ENCODE data around the gene CCDC92B.
"Not testable (repeated sequence)": the region's sequence is repeated elsewhere in the genome, so short reads cannot be mapped to it uniquely, and the experiment has no call there.

The CCDC92B gene

DNA sequence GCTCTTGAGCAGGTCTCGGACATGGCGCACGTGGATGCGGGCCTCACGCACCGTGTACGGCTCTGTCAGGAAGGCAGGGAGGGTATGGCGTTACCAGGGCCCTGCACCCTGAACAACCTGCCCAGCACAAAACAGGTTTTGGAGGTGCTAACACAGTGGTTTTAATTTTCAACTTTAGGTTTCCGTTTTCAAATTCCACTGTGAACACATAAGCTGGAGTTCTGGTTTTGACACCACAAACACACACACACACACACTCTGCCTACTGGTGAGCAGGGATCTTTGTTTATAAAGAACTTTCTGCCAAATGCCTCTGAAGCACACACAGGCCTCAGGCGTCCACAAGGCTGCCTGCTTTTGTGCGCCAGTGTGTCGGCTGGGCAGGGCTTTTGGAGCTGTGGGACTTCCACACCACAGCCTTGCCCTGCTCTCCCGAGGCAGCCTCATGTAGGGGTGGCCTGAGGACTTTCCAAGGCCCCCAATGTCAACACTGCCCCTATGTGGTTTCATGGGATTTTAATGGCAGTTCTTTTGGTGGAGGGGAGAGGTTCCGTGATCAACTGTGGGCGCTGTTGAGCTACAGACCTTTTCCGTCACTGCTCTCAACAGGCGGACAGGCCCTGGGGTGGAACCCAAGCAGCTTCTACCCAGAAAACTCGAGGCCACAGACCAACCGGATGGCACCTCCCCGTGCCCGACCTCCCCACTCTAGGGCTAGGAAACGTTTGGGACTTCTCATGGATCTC is 47.3 kb downstream of the CCDC92B start:
- DNase-seq: no peak

DNA sequence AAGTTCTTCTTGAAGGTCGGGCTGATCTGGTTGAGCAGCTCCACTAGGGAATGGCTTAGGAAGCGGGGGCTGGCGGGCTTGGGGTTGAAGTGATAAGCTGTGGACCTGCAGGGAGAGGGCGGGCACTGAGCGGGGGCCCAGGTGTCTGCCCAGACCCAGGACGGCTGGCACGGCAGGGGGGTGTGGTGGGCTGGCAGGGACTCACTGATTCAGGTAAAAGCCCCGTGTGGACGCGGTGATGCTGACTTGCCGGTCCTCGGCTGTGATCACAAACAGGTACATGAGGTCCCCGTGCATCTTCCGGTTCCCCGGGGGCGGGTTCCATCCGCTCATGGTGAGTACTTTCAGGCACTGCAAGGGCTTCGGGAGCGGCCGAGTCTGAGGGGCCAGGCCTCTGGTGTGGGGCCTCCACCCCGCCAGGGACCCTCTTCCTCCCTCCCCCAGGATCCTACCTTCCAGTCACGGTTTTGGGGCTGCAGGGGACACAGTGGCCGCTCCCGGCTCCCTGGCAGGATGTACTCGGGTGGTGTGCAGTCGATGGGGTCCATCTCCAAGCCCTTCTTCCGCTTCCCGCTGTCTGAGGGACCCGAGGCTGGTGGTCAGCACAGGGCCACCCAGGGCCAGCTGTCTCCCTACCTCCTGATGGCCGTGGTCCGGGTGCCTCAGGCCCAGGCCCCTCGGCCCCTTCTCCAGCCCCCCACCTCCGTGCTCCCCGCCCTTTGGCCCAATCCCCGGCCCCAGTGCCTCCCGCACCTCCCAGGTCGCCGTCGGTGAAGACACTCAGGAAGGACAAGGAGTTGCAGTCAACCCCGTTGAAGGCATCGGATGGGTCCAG is 48.1 kb downstream of the CCDC92B start:
- DNase-seq: no peak

DNA sequence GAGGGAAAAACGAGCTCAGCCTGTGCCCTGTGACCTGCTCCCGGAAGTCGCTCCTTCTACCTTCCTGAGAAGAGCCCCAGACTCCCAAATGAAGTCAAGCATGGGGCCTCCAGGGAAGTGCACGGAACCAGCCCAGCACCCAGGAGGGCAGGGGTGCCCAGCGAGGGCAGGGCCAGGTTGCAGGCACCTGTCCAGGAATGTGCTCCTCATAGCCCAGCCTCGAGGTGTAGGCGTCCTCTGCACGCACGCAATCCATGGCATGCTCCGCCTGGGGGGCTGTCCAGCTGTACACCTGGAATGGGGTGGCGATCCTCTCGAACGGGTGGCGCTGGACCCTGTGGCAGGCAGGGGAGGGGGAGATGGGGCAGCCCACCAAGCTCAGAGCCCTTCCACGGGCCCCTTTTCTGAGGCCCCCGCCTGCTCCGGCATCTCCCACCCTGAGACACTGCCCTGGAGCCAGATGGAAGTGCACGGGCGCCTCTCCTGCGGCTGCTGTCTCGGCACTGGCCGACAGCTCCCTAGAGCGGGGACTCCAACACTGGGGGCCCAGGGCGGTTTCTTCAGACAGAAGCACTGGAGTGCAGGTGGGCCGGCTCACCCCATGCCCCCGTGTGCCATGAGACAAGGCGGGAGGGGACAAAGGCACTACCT is 48.8 kb downstream of the CCDC92B start:
- DNase-seq: no peak

DNA sequence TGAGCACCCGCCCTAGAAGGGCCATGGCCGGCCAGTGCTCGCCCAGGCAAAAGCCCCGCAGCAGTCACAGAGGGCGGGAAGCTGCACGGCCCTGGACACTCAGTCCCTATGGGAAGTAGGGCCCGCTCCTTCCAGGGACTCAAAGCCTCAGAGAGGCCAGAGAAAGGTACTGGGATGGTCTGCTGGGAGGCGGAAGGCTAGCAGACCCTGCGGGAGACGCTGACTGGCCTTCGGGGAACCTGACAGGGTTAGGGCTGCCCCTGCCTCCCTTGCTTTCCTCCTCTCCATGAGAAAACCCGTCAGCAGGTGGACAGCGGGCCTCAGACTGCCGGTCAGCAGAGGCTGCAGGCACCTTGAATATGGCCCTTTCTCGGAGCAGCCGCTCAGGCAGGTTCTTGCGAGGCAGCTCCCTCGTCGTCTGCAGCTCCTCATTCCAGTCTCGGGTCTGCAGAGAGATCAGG is 49.4 kb downstream of the CCDC92B start:
- no peak for DNase-seq

DNA sequence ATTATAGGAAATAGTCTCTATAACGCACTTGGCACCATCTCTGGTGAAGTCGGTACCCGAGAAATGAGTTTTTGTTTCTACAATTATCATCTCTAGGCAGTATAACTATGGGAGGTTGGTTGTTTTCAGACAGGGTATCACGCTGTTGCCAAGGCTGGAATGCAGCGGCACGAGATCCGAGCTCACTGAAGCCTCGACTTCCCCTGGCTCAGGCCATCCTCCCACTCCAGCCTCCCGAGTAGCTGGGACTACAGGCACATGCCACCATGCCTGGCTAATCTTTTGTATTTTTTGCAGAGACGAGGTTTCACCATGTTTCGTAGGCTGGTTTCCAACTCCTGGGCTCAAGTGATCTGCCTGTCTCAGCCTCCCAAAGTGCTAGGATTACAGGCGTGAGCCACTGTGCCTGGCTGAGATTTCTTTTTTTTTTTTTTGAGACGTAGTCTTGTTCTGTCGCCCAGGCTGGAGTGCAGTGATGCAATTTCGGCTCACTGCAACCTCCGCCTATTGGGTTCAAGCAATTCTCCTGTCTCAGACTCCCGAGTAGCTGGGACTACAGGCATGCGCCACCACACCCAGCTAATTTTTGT is 50.1 kb downstream of the CCDC92B start:
- DNase-seq: not testable (repeated sequence)

DNA sequence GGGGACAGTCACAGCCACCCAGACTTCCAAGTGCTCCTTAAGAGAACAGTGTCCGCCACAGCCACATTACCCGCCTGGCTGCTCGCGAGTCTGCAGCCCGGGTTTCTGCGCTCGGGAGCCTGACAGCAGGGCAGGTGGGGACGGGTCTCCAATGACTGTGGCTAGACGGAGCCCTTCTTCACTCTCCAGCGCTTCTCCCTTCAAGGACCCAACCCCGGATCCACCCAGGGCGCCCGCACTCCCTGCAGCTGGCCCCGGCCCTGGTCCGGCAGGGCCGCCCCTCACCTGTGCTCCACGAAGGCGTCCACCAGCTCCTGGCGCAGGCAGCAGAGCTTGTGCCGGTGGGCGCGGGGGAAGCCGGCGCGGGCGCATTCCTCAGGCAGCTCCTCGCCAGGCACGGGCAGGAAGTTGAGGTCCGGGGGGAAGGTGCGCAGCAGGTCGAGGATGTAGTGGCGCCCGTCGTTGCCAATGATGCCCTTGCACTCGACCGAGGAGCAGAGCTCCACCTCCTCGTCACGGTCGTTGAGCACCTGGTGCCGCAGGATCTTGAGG is 51.8 kb downstream of the CCDC92B start:
- no peak for DNase-seq

DNA sequence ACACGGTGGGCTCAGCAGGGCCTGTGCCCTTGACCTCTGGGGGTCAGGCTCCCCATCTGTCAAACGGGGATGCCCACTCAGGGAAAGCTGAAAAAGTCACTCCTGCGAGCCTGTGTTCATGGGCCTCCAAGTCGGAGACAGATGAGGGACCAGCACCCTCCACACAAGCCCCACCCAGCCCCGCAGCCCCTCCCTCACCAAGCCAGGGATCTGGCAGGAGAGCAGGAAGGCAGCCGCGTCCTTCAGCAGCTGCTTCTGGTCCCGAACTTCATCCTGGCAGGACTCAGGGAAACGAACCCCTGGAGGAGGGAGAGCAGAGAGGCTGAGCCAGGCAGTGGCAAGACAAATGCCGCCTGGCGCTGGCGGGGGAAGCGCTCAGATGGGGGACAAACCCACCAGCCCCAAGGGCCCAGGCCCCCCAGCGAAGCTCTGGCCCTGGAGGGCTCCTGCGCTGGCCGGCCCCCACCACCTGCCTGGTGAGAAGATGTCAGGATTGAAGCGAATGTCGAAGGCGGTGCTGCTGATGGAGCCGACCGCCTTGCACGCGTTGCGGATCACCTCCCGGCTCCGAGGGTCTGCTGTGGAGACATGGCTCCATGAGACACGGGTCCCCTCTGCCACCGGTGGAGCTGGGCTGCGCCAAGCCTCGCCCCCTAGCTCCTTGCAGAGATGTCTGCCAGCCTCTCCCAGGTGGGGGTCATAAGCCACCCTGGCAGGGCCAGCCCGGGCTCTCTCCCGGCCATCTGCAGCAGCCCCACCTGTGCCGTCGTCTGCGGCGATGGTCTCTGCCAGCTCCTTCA is 53.3 kb downstream of the CCDC92B start:
- no peak for DNase-seq

DNA sequence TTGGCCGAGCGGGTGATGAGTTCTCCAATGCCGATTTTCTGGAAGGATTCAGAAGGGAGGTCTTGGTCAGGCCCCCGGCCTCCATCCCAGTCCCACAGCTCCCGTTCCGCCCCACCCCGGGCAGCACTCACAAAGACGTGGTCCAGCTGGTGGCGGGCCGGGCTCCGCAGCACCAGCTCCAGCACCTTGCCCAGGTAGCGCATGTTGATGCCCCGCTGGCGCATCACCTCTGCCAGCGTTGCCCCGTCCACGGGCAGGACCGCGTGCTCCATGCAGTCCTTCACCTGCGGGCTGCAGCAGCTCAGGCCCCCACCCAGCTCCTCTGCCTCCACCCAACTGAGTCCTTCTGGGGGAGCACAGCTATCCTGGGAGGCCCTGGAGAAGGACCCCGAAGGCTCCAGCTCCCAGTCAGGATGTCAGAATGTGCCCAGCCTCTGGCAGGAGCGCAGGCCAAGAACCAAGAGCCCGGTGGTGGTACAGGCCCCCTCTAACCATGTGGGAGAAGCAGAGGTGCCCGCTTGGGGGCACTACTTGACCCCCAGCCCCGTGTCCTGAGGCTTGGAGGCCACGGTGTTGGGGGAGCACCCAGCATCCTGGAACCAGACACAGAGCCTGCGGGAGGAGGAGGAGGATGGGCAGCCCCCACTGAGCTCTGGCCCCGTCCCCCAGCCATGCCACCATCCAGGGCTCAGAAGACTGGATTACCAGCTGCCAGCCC is 54.0 kb downstream of the CCDC92B start:
- DNase-seq: no peak

DNA sequence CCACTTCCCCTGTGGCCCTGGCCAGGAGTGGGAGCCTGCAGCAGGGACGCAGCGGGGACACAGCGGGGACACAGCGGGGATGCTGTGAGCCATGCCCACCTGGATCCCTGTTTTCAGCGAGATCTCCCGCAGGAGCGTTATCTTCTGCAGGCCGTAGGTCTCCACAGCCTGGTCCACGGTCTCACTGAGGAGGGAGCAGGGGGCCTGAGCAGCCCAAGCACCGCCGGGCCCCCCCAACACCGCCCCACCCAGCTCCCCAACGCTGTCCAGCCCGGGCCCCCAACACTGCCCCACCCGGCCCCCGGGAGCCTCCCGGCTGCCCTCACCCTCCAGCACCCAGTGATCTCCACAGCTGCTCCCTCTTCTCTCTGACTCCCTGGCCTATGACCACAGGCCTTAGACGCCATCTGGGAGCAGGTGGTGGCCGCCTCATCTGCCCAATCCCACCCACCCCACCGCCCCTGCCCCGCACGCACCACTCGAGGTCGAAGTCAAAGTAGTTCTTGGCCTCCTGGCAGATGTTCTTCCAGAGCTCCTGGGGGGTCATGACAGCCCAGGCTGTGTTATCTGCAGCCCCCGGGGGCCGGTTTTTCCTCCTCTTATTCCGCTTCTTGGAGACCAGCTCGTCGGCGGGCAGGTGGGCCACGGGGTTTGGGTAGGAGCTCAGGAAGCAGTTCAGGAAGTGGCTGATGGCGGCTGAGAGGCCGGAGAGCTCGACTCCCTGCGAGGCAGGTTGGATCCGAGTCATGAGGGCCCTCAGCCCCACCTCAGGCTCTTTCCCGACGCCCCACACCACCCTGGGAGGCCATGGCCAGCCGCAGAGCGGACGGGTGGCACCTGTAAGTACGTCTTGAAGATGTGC is 54.8 kb downstream of the CCDC92B start:
- DNase-seq: no peak

DNA sequence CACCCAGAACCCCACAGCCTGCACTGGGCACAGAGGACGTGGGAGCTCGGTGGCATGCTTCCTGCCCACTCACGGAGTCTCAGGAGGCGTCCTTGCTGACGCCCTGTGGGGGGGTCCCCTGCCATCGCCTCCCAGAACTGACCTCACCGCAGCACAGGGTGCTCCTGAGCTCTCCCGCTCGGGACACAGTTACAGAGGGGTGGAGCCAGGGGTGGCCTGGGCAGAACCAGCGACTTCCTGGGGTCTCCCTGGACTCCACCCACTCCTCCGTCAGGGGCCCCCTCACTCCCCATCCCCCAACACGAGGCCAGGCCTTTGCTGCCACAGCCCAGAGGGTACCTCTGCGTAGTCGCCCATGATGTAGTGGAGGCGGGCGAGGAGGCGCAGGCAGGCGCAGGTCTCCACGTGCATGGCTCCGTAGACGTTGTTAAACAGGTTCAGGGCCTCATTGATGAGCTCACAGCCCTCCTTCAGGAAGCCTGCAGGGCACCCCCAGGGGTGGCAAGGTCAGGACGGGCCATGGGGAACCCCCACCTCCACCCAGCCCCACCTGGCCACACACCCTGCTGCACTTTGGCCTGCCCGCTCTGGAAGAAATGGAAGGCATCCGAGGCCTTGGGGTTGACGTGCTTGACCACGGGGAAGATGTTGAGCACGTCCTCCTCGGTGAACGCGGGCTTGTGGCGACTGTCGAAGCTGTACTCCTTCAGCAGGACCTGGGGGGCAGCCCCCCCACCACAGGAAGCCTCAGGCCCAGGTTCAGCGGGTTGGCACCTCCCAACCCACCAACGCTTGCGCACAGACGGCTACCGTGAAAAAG is 55.7 kb downstream of the CCDC92B start:
- DNase-seq: no peak

DNA sequence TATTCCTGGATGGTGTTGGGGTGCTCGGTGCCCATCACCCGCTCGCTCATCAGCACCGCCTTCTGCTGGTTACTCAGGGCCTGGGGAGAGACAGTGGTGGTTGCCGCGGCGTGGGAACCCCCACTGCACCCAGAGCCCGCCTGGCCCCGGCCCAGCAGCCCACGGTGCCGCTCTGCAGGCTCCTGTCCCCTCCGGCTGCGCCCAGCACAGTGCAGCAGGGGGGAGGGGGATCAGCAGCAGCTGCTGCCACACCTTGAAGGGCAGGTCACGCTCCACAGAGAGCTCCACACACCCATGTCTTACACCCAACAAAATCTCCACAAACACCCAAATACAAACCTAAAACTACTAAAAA is 56.7 kb downstream of the CCDC92B start:
- DNase-seq: no peak

DNA sequence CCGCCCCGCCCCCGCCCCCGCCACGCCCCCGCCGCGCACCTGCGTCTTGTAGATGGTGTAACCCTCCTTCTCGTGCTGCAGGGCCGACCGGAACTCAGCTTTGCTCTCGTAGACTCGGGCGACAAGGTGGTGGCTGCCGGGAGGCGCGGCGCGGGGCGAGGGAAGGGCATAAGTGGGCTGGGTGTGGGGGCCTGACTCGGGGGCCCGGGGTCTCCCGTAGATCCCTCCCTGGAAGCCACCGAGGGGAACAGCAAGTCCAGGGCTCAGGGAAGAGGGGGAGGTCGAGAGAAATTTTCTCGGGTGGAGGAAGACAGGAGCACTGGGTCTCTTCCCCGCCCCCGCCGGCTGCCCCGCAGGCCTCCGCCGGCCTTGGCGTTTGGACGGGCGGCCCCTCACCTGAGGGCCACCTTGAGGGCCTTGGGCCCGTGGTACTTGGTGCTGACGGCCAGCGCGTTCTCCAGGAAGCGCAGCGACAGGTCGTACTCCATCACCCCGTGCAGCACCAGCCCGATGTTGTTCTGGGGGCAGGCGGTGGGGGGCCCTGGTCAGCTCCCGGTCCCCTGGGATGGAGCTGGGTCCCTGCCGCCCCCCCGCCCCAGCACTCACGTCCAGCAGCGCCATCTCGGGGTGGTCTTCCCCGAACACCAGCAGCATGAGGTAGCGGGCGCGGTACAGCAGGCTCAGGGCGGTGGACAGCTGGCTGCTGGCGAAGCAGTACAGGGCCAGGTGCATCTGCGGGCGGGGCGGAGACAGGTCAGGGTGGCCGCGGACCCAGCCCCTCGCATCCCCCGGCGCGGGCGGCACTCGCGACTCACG is 57.3 kb downstream of the CCDC92B start:
- DNase-seq: no peak

DNA sequence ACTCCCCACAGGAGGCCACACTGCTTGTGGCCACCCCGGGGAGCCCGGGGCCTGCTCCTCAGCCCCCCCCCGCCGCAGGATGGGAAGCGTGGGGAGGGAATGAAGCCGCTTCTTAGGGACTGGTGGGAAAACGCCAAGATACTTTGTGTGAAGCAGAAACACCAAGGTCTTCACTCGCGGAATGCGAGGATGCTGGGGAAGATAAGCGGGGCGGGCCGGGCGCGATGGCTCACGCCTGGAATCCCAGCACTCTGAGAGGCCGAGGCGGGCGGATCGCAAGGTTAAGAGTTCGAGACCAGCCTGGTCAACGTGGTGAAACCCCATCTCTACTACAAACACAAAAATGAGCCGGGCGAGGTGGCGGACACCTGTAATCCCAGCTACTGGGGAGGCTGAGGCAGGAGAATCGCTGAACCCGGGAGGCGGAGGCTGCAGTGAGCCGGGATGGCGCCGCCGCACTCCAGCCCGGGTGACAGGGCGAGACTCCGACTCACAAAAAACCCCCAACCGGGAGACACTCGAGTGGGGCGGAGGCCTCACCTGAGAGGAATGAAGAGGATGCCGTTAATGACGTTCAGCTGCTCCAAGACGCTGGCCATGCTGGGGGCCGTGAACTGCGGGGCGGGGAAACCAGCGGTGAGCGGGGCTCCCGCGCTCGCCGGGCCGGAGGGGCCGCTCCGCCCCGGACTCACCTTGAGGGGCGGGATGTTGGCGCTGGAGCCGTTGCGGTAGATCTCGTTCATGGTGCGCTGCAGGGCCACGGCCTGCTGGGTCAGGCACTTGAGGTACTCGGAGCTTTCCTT is 58.2 kb downstream of the CCDC92B start:
- no peak for DNase-seq

DNA sequence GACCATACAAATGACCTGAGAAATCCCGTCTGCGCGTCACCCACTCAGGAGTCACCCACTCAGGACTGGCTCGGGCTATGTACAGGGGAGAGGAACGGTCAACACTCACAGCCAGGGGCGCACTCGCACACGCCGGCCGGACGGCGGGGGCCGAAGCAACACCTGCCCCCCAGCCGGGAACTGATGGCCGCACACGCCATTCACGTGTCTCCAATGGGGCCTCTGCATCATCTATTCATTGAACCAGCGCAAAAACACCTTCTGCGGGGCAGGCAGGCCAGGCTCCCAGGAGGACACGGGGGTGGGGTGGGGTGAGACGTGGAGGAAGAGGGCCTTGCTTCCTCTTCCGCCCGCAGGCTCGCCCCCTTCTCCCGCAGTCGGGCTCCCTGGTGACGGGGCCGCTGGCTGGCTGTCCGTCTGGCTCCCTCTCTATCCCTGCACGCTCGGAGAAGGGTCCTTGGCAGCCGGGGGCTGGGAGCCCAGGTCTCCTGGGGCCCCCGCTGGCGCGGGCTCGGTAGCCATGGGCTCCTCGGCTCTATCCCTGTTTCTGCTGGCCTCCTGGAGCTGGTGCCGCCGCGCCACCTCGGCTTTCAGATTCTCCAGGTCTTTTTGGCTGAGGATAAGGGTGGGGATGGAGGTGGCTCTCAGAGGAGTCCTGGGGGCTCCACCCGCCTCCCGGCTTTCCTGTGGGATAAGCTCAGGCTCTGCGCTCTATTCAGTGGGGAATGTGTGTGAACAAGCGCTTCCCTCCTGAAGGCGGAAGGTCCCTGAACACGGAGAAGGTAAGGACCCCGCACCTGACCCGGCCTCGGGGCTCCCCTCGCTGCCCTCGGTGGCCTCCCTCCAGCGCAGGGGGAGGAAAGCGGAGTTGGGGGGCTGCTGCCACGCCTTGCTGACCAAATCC is 59.0 kb downstream of the CCDC92B start:
- no peak for DNase-seq

DNA sequence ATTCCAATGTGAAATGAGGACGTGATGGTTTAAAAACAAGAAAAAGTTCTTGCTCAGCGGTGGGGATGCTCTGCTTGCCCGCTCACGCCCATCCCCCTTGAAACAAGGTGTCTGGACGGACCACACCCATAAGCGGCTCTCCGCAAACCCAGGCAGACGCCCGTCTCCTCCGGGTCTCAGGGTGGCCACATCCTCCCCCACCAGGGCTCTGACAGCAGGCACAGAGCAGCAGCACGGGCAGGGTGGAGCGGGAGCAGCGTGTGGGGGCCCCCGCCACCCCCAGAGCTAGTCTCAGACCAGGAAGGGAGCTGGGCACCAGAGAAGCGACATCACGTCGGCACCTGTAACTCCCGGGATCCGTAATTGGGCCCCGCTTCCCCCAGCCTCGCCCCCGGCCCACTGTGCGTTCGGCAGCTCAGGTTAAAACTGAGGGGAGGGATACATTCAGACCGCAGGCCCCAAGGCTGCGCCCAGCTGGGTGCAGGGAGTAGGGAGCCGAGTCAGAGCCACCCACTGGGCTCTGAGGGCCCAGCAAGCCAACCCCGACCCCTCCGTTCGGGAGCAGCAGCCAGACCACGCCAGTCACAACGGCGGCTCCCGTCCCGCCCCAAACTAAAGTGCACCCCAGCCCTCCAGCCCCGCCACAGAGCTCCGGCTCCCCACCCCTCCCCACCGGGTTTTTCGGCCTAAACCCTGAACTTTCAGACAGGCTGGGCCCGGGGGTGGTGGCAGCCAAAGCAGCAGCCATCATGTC is 59.9 kb downstream of the CCDC92B start:
- no peak for DNase-seq
